PC-3 (cell line): Measurements from ENCODE around the gene JARID2. TPM values are rescaled to one million over a fixed set of nuclear protein-coding genes. Genes with fewer than 3 reads are reported as not detected.

Source experiments
- ATAC-seq: fragments of 200-7000 bp; cut with Tn5 transposase; 2 replicates; pipeline ENCODE4 v1.9.1; 2020; ENCODE audit warnings: mild to moderate bottlenecking, moderate library complexity
- BruUV-seq: library from RNA; stranded (reverse); fragments of 400-500 nt; replicated peaks from 2 replicates; lab custom pipeline; 2021; lab: Mats Ljungman, UMichigan
- CTCF ChIA-PET: fragments of 300-600 bp; sonication (Branson Sonifier 250); formaldehyde crosslinking; loops from one replicate; lab custom pipeline; 2022; ENCODE audit warnings: antibody characterized with exemption; lab: Charles Lee
- POLR2A ChIA-PET: fragments of 300-600 bp; sonication (Branson Sonifier 250); formaldehyde crosslinking; loops from one replicate; lab custom pipeline; 2022; ENCODE audit warnings: antibody characterized with exemption; ENCODE audit not compliant: unreplicated experiment; lab: Charles Lee
- DNase-seq: peaks from one replicate; pipeline ENCODE4 v3.0.0-alpha.2; 2015
- H2AFZ ChIP-seq: fragments of 300-600 bp; sonication (generic); 2 replicates; pipeline ENCODE4 v1.6.0; 2016; ENCODE audit warnings: antibody characterized with exemption, low read length
- H3F3A ChIP-seq: fragments of 300-600 bp; sonication (generic); one replicate; pipeline ENCODE4 v1.6.0; 2017; ENCODE audit warnings: antibody characterized with exemption, low read length, control low read depth, mild to moderate bottlenecking; ENCODE audit not compliant: unreplicated experiment
- H3K27ac ChIP-seq: fragments of 300-600 bp; sonication (generic); 2 replicates; pipeline ENCODE4 v1.5.1; 2016; ENCODE audit warnings: mild to moderate bottlenecking, low read length
- H3K27me3 ChIP-seq: fragments of 300-600 bp; sonication (generic); 2 replicates; pipeline ENCODE4 v1.6.1; 2016; ENCODE audit warnings: low read length, mixed read lengths
- H3K36me3 ChIP-seq: fragments of 300-600 bp; sonication (generic); 2 replicates; pipeline ENCODE4 v1.6.1; 2016; ENCODE audit warnings: low read depth, mixed run types, low read length, mixed read lengths
- H3K4me1 ChIP-seq: fragments of 300-600 bp; sonication (generic); 2 replicates; pipeline ENCODE4 v1.5.1; 2016; ENCODE audit warnings: low read length; ENCODE audit not compliant: insufficient read depth
- H3K4me2 ChIP-seq: fragments of 300-600 bp; sonication (generic); 2 replicates; pipeline ENCODE4 v1.6.0; 2016; ENCODE audit warnings: low read length
- H3K4me3 ChIP-seq: fragments of 300-600 bp; sonication (generic); 2 replicates; pipeline ENCODE4 v1.5.1; 2016; ENCODE audit warnings: mild to moderate bottlenecking, low read length, mixed read lengths
- H3K79me2 ChIP-seq: fragments of 300-600 bp; sonication (generic); 2 replicates; pipeline ENCODE4 v1.6.1; 2017; ENCODE audit warnings: low read length, mixed read lengths
- H3K9ac ChIP-seq: fragments of 300-600 bp; sonication (generic); 2 replicates; pipeline ENCODE4 v1.6.0; 2016; ENCODE audit warnings: mild to moderate bottlenecking, low read length
- H3K9me2 ChIP-seq: fragments of 300-600 bp; sonication (generic); replicated peaks from 2 replicates; pipeline ENCODE4 v1.6.1; 2016; ENCODE audit warnings: mixed run types, low read length, mixed read lengths
- H3K9me3 ChIP-seq: fragments of 300-600 bp; sonication (generic); 2 replicates; pipeline ENCODE4 v1.6.1; 2016; ENCODE audit warnings: low read length, mixed read lengths
- H4K20me1 ChIP-seq: fragments of 300-600 bp; sonication (generic); 2 replicates; pipeline ENCODE4 v1.6.1; 2016; ENCODE audit warnings: low read length, mixed read lengths
- EZH2 ChIP-seq: fragments of 300-600 bp; sonication (generic); IDR thresholded peaks from one replicate; pipeline ENCODE4 v1.6.1; 2017; ENCODE audit warnings: antibody characterized with exemption, mild to moderate bottlenecking, low read length; ENCODE audit not compliant: unreplicated experiment
- EZH2phosphoT487 ChIP-seq: fragments of 300-600 bp; sonication (generic); IDR thresholded peaks from 2 replicates; pipeline ENCODE4 v1.6.1; 2018; ENCODE audit warnings: mild to moderate bottlenecking, antibody characterized with exemption, low read length, borderline replicate concordance
- intact Hi-C: fragments of 100-400 bp; cut with micrococcal nuclease; formaldehyde crosslinking; loops from 2 replicates; pipeline ENCODE4 v1.9.0; 2023
- total RNA-seq: library from RNA; depleted of rRNA; stranded (reverse); fragments of >200 nt; gene quantifications from 2 replicates; pipeline ENCODE4 v1.2.3, GENCODE V29; 2014
- TF ChIP-seq, protein P1 (sequence below): fragments of 300-600 bp; sonication (generic); conservative IDR thresholded peaks from 2 replicates; pipeline ENCODE4 v1.5.1; 2017; ENCODE audit warnings: antibody characterized with exemption, low read depth, mild to moderate bottlenecking, low read length

Gene JARID2
- total RNA-seq, 1 experiment from 2014 or later = 11.0 TPM

DNA sequence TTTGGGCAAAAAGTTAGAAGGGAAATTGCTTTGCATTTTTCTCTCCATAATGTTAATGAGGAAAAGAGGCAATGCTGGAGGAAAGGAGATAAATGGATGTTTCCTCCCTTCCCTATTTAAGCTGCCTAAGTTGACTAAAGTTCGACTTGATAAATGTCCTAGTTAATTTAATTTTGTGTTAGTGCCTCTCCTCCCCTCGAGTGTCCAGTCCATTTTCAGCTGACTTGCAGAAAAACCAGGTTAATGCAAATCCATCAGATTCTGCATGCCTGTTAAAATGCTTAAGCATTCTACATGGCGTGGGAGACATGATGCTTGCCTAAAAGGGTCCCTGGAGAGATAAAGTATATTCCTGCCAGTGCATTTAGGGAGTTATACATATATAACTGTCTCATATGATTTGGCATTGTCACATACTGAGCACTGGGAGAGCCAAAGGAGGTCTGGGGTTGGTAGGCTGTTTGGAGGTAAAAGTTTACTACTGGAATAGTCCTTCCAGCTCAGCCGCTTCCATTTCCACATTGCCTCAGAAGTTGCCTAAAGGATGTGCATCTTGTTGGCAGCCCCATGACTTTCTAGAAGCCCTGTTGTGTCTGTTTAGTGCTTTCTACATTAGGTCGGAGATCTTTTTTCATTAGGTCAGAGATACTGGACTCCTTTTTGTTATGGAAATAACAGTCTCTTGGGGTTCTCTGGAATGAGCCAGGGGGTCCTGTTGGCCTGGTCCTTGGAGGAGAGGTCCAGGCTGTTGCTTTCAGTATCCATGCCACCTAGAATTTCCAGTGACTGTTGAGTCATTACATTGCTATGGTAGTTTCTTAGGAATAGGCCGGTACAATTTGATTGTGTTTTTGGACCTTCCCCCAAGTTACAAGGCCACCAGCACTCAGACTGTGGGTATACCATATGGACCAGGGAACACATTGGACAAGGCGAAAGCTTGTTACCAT, 30.4 kb downstream of the JARID2 start:
- intact Hi-C loops = no loop called here
- Histone ChIP-seq H3K9me3 (no peaks in the 10 kb centered on the region), H3K4me2 (no peak overlapping the region), H2AFZ (no peak overlapping the region), H3K4me1 (peaks cover 25% of the 10 kb centered on the region), H3K9ac (no peak overlapping the region), H3K36me3 (no peaks in the 10 kb centered on the region), H3F3A (no peaks in the 10 kb centered on the region), H4K20me1 (peaks cover 39% of the 10 kb centered on the region), H3K79me2 (peaks cover 96% of the 10 kb centered on the region), H3K27me3 (no peaks in the 10 kb centered on the region), H3K4me3 (no peak overlapping the region), H3K9me2 (no peaks in the 10 kb centered on the region), H3K27ac (no peak overlapping the region)
- no TSS peak for BruUV-seq
- ChIA-PET POLR2A (no interaction called here), CTCF (no interaction called here)
- DNase-seq = no peak
- no peak for ATAC-seq
- TF ChIP-seq EZH2 = no peak
- TF ChIP-seq EZH2phosphoT487 = no peak
- TF ChIP-seq, protein P1, sequence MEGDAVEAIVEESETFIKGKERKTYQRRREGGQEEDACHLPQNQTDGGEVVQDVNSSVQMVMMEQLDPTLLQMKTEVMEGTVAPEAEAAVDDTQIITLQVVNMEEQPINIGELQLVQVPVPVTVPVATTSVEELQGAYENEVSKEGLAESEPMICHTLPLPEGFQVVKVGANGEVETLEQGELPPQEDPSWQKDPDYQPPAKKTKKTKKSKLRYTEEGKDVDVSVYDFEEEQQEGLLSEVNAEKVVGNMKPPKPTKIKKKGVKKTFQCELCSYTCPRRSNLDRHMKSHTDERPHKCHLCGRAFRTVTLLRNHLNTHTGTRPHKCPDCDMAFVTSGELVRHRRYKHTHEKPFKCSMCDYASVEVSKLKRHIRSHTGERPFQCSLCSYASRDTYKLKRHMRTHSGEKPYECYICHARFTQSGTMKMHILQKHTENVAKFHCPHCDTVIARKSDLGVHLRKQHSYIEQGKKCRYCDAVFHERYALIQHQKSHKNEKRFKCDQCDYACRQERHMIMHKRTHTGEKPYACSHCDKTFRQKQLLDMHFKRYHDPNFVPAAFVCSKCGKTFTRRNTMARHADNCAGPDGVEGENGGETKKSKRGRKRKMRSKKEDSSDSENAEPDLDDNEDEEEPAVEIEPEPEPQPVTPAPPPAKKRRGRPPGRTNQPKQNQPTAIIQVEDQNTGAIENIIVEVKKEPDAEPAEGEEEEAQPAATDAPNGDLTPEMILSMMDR = no peak

DNA sequence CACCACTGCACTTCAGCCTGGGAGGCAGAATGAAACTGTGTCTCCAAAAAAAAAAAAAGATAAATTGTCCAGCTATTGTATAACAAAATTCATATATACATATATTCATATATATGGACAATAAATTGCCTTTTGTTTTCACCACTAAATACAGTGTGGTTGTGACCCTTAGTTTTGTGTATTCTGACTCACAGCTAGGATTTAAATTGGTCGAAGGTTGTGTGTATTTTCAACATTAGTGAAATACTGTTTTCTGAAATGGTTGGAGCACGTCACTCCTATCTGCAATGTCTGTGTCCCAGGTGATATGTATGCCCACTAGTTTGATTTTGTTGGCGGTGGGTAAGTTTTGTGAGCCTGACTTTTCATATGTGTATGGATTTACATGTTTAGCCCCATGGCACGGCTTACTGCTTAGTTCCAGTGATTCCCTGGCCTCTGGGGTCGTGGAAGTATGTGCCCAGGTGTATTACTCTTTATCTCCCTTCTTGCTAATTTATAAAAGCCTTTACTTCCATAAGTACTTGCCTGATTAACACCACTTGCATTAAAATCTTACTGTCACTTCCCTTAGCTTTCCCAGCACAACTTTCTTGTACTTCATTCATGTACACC, 33.3 kb downstream of the JARID2 start:
- Histone ChIP-seq H3K36me3 (no peaks in the 10 kb centered on the region), H3K4me2 (peak overlapping the region; percentile 13; the same call in 1 of the 2 replicates), H3K4me3 (no peak overlapping the region), H3K9ac (no peak overlapping the region), H4K20me1 (peaks cover 29% of the 10 kb centered on the region; the same call in 1 of the 2 replicates), H3K9me2 (no peaks in the 10 kb centered on the region), H3K27ac (no peak overlapping the region), H3K9me3 (no peaks in the 10 kb centered on the region), H3K79me2 (peaks cover 86% of the 10 kb centered on the region), H2AFZ (no peak overlapping the region), H3K27me3 (no peaks in the 10 kb centered on the region), H3K4me1 (peaks cover 28% of the 10 kb centered on the region), H3F3A (no peaks in the 10 kb centered on the region)
- no TSS peak for BruUV-seq
- CTCF ChIA-PET = no interaction called here
- intact Hi-C loops = no loop called here
- ATAC-seq (peak; percentile 61), DNase-seq (peak; percentile 46)
- TF ChIP-seq, protein P1 = no peak
- TF ChIP-seq EZH2phosphoT487 = no peak
- no peak for TF ChIP-seq EZH2
- POLR2A ChIA-PET = no interaction called here
